Uterus (tissue), 2 donors: ENCODE measurements around the gene EEF1AKMT3.

Source experiments
- POLR2A ChIP-seq, 2 donors: fragments of 450-650 bp; IDR thresholded peaks; one replicate each; pipeline ENCODE4 v1.6.1; 2016; ENCODE audit warnings: antibody characterized with exemption in 2 of 2, mild to moderate bottlenecking in 1 of 2, moderate library complexity in 1 of 2
- TF ChIP-seq, protein P1 (sequence below), 4 experiments: fragments of 200-600 bp in 2 of 4; fragments of 450-650 bp in 2 of 4; sonication (generic) in 2 of 4; IDR thresholded peaks; one replicate each; pipeline ENCODE4 v1.5.1; 2016 to 2019; ENCODE audit warnings: antibody characterized with exemption in 4 of 4, mild to moderate bottlenecking in 2 of 4, moderate library complexity in 1 of 4

DNA sequence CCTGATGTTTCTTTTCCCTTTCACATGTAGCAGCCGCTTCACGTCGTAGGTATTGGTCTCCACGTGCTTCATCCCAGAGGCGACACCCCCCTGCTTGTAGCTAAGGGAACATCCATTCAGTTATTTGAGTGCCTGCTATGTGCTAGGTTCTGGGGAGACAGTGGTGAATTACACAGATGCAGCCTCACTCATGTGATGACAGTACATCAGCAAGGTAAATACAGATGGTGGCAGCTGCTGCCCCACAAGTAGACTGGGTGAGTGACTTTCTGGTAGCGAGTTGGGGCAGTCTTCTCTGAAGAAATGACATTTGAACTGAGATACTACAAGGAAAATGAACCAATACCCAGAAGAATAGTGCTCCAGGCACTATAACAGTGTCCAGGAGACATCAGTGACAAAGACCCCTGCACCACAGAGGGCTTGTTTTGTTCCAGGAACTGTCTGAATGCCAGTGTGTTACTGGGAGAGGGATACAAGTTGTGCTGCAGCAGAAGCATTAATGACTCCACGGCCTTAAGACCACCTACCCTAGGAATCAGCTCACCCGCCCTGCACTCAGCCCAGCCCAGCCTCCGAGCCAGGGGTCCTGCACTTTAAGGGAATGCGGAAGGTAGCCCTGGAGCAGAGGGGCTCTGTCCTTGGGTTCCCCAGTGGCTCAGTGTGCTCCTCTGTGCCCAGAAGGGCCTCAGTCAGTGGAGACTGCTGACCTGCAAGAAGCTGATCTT, 38.8 kb downstream of the EEF1AKMT3 start:
- TF ChIP-seq, protein P1, sequence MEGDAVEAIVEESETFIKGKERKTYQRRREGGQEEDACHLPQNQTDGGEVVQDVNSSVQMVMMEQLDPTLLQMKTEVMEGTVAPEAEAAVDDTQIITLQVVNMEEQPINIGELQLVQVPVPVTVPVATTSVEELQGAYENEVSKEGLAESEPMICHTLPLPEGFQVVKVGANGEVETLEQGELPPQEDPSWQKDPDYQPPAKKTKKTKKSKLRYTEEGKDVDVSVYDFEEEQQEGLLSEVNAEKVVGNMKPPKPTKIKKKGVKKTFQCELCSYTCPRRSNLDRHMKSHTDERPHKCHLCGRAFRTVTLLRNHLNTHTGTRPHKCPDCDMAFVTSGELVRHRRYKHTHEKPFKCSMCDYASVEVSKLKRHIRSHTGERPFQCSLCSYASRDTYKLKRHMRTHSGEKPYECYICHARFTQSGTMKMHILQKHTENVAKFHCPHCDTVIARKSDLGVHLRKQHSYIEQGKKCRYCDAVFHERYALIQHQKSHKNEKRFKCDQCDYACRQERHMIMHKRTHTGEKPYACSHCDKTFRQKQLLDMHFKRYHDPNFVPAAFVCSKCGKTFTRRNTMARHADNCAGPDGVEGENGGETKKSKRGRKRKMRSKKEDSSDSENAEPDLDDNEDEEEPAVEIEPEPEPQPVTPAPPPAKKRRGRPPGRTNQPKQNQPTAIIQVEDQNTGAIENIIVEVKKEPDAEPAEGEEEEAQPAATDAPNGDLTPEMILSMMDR (IDR thresholded peaks at IDR 0.05), result no peak
- TF ChIP-seq POLR2A (IDR thresholded peaks at IDR 0.05), result no peak
